Erythroblast (primary cell): ENCODE data around the gene MGAT4B.

Experiments used
- GATA1 ChIP-seq: IDR thresholded peaks from 2 replicates; pipeline ENCODE4 v1.6.1; 2011; ENCODE audit warnings: low read depth, mild to moderate bottlenecking, control low read depth, low read length, moderate library complexity
- POLR2A ChIP-seq: IDR thresholded peaks from 2 replicates; pipeline ENCODE4 v1.6.1; 2011; ENCODE audit warnings: mild to moderate bottlenecking, low read length

- TF ChIP-seq POLR2A, result no peak
- no peak for TF ChIP-seq GATA1
These were observed 12.1 kb downstream of the MGAT4B start for GRCh38 chr5:179794575-179794974.
